ENCODE data around the gene FUT3. TPM values are rescaled to one million over a fixed set of nuclear protein-coding genes. Genes with fewer than 3 reads are reported as not detected.

FUT3 gene
- total and polyA plus RNA-seq, 2 of the 8 experiments (the other 6 are each of a cell fraction or from before 2014, with no cell fraction given) = 0.15 to 0.63 TPM

GRCh38 chr19:5897189-5897969 is 46.1 kb upstream of the FUT3 start:
- Histone ChIP-seq H3K9me3 (ENCODE audit: insufficient read depth in 2 of 2, low read depth in 1 of 2, low read length in 1 of 2) (no peaks in the 10 kb centered on the region), H2AK5ac (ENCODE audit: low read depth, low read length) (no peak overlapping the region), H2BK5ac (ENCODE audit: low read depth, low read length) (no peak overlapping the region), H3K4ac (replicated peaks; ENCODE audit: insufficient read length, low read depth, low read length) (no peak overlapping the region), H3K14ac (ENCODE audit: insufficient read length) (no peak overlapping the region), H3K27ac (ENCODE audit: low read depth, low read length) (no peak overlapping the region; the same call in 1 of the 2 replicates), H2AFZ (ENCODE audit: low read length) (no peak overlapping the region), H4K5ac (ENCODE audit: insufficient read length, low read depth, low read length) (no peak overlapping the region), H2BK12ac (ENCODE audit: low read depth, low read length) (no peak overlapping the region), H3K79me2 (ENCODE audit: control insufficient read depth in 1 of 2, insufficient read depth in 2 of 2, low read length in 2 of 2) (peaks cover 0 to 27% of the 10 kb centered on the region in 2 experiments; a peak in 3 of 4 replicates), H3K23ac (ENCODE audit: insufficient read length) (no peak overlapping the region), H2BK120ac (replicated peaks; ENCODE audit: low read depth, low read length) (no peak overlapping the region), H3K23me2 (ENCODE audit: low read depth, low read length) (no peaks in the 10 kb centered on the region), H3K79me1 (ENCODE audit: low read depth, low read length) (peaks cover 4% of the 10 kb centered on the region), H3K18ac (ENCODE audit: extremely low read depth, low read length) (no peak overlapping the region), H3K56ac (replicated peaks; ENCODE audit: insufficient read length, low read depth, low read length) (no peak overlapping the region), H4K20me1 (replicated peaks in 1 of 2; ENCODE audit: control insufficient read depth in 1 of 2, insufficient read depth in 2 of 2, low read length in 2 of 2) (peaks cover 8 to 23% of the 10 kb centered on the region in 2 experiments), H2BK20ac (ENCODE audit: low read length) (no peak overlapping the region), H3K9ac (replicated peaks in 1 of 4; ENCODE audit: extremely low read depth in 1 of 4, low read depth in 3 of 4, low read length in 3 of 4) (no peak overlapping the region), H4K8ac (ENCODE audit: extremely low read depth, insufficient read depth, low read length) (no peak overlapping the region; the same call in none of the 2 replicates), H3K36me3 (ENCODE audit: control insufficient read depth in 2 of 4, insufficient read depth in 4 of 4, low read length in 3 of 4) (peaks cover 0 to 16% (median 8%) of the 10 kb centered on the region in 4 experiments; a peak in 5 of 8 replicates), H3K27me3 (replicated peaks in 1 of 4; ENCODE audit: control insufficient read depth in 3 of 4, extremely low read depth in 1 of 4, insufficient read depth in 3 of 4, low read length in 3 of 4) (peaks cover 0 to 1% (median 0%) of the 10 kb centered on the region in 4 experiments; a peak in 2 of 7 replicates), H3K4me3 (ENCODE audit: extremely low read depth in 1 of 4, insufficient read depth in 2 of 4, low read depth in 3 of 4, low read length in 4 of 4) (no peak overlapping the region), H2BK15ac (ENCODE audit: low read length) (no peak overlapping the region), H4K91ac (replicated peaks; ENCODE audit: insufficient read length, low read length) (no peak overlapping the region), H3K4me2 (ENCODE audit: insufficient read depth in 1 of 2, low read depth in 2 of 2, low read length in 2 of 2) (no peak overlapping the region), H3K4me1 (replicated peaks in 1 of 4; ENCODE audit: control insufficient read depth in 3 of 4, insufficient read depth in 4 of 4, low read length in 3 of 4) (peaks cover 0 to 2% (median under 1%) of the 10 kb centered on the region in 4 experiments; a peak in 4 of 7 replicates)
- FAIRE-seq (no peak), DNase-seq (ENCODE audit: low read depth in 1 of 2, low spot score in 2 of 2) (peak in 1 of 2 experiments; percentile 66)
- 83% methylated on average over 28 of the region's 30 CpGs; no CpG with 5 or more reads in 1 of the 2 experiments for WGBS, 2 experiments (ENCODE audit: extremely low coverage in 1 of 2, insufficient coverage in 1 of 2, insufficient read length in 1 of 2, insufficient replicate concordance in 2 of 2, low coverage in 1 of 2, low lambda C conversion rate in 2 of 2, missing lambda C conversion rate in 1 of 2)
- TF ChIP-seq POLR2AphosphoS5 (IDR thresholded peaks at IDR 0.05; ENCODE audit: low read depth, low read length) (no peak), CBX8 (IDR thresholded peaks at IDR 0.05; ENCODE audit: borderline replicate concordance, low read depth, low read length) (no peak), SP2 (IDR thresholded peaks at IDR 0.05; ENCODE audit: low read length) (no peak), YY1 (IDR thresholded peaks at IDR 0.05; ENCODE audit: low read depth, low read length) (no peak), CTCF (IDR thresholded peaks at IDR 0.05; ENCODE audit: control extremely low read depth in 1 of 3, insufficient read depth in 1 of 3, low read depth in 1 of 3, low read length in 3 of 3) (peak; percentile 53 to 62 (median 62)), KDM4A (IDR thresholded peaks at IDR 0.05; ENCODE audit: low read depth, low read length, severe bottlenecking) (no peak), RAD21 (IDR thresholded peaks at IDR 0.05 in 1 of 2, conservative IDR thresholded peaks at IDR 0.05 in 1 of 2; ENCODE audit: low read depth in 2 of 2, low read length in 2 of 2) (peak; percentile 43 to 57)
- CTCF ChIA-PET (ENCODE audit: partially characterized antibody) = interaction anchor here (0.5 to 1.8 kb wide), 10 partner anchors 12 to 1988 kb away, joined by 3 to 12 read pairs (median 4); partner anchors contain the start of gene NRTN
- POLR2A ChIA-PET (ENCODE audit: partially characterized antibody) = interaction anchor here (0.7 to 3.7 kb wide), 8 partner anchors 8 to 206 kb away, joined by 3 to 20 read pairs (median 4); no protein-coding TSS in a partner anchor

Data from H1 (cell line).